Measurements from ENCODE around the gene YWHAG.
A peak's percentile ranks its signal among the peaks of the same experiment; 100 is the strongest.
"Not testable (repeated sequence)": the region's sequence is repeated elsewhere in the genome, so short reads cannot be mapped to it uniquely, and the experiment has no call there.

YWHAG gene

DNA sequence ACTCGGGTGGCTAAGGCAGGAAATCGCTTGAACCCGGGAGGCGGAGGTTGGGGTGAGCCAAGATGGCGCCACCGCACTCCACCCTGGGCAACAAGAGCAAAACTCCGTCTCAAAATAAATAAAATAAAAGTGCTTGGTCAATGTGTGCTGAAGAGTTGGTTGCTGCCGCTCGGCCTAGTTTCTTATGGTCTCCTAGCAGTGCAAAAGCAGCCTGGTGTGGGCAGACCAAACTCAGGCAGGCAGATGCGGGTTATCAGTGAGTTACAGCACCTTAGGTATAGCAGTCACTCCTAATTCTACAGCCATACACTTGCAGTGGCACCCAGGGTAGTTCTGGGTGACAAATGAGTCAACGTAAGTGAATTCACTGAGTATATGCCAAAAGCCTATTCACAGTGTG lies 33.7 kb downstream of the YWHAG start:
- no peak for DNase-seq (ENCODE audit: low read depth in 2 of 2)

GRCh38 chr7:76318488-76319353 lies 40.1 kb downstream of the YWHAG start:
- peak; percentile 45 to 50 for DNase-seq (ENCODE audit: low read depth in 2 of 2)

DNA sequence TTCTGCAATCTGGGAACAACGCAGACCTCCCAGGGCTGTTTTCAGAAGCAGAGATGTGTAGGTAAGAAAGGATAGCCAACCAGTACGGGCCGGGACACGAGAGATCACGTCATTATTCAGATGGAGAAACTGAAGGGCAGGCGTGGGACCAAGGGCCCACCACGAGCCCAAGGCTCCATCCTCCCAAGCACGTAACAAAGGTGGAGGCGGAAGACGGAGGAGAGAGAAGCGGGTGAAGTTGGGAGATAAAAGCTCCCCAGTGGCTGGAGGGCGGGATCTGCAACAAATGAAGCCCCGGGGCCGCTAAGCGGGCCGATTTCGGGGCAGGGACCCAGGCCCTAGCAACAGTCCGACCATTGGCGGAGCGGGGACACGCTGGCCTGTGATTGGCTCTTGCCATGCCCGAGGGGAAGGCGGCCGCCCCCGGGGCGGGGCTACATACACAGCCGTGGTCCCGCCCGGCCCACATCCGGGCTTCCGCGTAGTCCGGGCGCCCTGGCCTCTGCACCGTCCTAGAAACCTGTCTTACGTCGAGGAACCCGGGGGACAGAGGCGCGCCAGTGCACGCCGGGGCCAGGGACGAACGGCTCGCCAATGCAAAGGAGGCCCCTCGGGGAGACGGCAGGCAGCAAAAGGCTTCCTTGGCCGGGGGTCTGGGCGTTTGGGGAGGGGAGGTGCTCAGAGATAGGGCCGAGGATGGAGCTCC lies 40.9 kb downstream of the YWHAG start:
- DNase-seq (ENCODE audit: low read depth in 2 of 2): peak; percentile 88 to 94

GRCh38 chr7:76316984-76317781 lies 41.6 kb downstream of the YWHAG start:
- DNase-seq (ENCODE audit: low read depth in 2 of 2): no peak

DNA sequence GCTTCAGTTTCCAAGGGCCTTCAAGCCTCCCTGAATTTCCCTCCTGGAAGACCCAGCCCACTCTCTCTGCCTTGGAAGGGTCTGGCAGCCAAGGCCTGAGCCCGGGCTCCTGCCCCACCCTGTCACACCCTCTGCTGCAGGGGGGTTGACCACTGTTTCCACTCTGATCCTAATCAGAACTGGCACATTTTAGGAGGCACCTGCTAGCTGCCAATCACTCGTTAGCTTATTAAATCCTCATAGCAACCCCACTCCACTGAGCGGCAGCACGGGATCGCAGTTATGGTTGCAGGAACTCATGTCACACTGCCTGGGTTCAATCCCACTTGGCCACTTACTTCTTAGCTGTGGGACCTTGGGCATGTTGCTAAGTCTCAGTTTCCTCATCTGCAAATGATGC lies 43.4 kb downstream of the YWHAG start:
- no peak for DNase-seq (ENCODE audit: low read depth in 2 of 2)

DNA sequence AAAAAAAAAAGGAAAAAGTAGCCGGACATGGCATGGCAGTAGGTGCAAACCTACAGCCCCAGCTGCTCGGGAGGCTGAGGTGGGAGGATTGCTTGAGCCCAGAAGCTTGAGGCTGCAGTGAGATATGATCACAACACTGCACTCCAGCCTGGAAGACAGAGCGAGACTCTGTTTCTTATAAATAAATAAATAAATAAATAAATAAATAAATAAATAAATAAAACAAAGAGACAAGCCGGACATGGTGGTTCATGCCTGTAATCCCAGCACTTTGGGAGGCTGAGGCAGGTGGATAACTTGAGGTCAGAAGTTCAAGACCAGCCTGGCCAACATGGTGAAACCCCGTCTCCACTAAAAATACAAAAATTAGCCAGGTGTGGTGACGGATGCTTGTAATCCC lies 44.1 kb downstream of the YWHAG start:
- not testable (repeated sequence) for DNase-seq (ENCODE audit: low read depth in 2 of 2)

GRCh38 chr7:76314042-76314721 lies 44.6 kb downstream of the YWHAG start:
- peak; percentile 90 to 91 for DNase-seq (ENCODE audit: low read depth in 2 of 2)

GRCh38 chr7:76311838-76312237 lies 47.0 kb downstream of the YWHAG start:
- not testable (repeated sequence) for DNase-seq (ENCODE audit: low read depth in 2 of 2)

- DNase-seq (ENCODE audit: low read depth in 2 of 2): no peak
Observed at GRCh38 chr7:76310102-76310957, 48.5 kb downstream of the YWHAG start.

GRCh38 chr7:76309341-76310101 lies 49.3 kb downstream of the YWHAG start:
- not testable (repeated sequence) for DNase-seq (ENCODE audit: low read depth in 2 of 2)

DNA sequence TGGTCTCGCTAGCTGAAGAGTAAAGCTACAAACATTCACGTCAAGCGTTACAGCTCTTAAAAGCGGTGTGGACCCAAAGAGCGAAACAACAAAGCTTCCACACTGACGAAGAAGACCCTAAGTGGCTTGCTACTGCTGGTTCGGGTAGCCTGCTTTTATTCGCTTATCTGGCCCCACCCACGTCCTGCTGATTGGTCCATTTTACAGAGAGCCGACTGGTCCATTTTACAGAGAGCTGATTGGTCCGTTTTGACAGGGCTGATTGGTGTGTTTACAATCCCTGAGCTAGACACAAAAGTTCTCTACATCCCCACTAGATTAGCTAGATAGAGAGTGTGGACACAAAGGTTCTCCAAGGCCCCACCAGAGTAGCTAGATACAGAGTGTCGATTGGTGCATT lies 49.9 kb downstream of the YWHAG start:
- not testable (repeated sequence) for DNase-seq (ENCODE audit: low read depth in 2 of 2)

DNA sequence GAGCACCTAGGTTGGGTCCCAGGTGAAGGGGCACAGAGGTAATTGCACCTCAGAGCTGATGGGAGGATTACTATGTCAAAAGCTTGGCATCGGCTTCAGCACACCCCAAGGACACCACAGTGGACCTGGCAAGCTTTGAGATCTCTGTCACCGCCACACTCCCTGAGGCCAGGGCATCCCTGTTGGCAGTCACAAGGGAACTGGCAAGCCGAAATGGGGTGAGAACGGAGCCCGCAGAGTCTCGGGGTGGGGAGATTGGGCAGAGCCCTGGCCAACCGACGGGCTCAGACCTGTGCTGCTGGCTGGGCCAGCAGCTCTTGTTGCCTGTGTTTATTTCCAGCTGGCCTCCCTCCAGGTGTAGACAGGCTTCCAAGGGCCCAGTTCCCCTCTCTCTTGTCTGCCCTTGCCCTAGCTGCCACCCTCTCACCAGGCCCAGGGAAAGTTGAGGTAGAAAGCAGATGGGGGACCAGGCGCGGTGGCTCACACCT lies 53.9 kb downstream of the YWHAG start:
- DNase-seq (ENCODE audit: low read depth in 2 of 2): no peak

GRCh38 chr7:76303202-76304147 lies 55.3 kb downstream of the YWHAG start:
- peak; percentile 61 to 72 for DNase-seq (ENCODE audit: low read depth in 2 of 2)

GRCh38 chr7:76302347-76303201 lies 56.2 kb downstream of the YWHAG start, which contains the start of gene HSPB1:
Gene HSPB1 (plus strand): TSS chr7:76302673. CDS start chr7:76302713, 40 bp downstream.
- DNase-seq (ENCODE audit: low read depth in 2 of 2): peak; percentile 54 to 61

DNA sequence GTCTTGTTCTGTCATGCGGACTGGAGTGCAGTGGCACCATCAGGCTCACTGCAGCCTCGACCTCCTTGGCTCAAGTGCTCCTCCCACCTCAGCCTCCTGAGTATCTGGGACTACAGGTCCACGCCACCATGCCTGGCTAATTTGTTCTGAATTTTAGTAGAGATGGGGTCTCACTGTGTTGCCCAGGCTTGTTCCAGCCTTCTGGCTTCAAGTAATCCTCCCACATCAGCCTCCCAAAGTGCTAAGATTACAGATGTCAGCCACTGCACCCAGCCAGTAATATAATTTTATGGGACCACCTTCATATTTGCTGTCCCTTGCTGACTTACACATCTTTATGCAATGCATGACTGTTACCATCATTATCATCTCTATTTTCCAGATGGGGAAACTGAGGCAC lies 57.8 kb downstream of the YWHAG start:
- no peak for DNase-seq (ENCODE audit: low read depth in 2 of 2)

- DNase-seq (ENCODE audit: low read depth in 2 of 2): no peak
Observed at GRCh38 chr7:76300166-76300731, 58.5 kb downstream of the YWHAG start.

All from stimulated activated CD8-positive, alpha-beta memory T cell treated with anti-CD3 and anti-CD28 coated beads, Interleukin-7, amount 100 ng/mL, for 4 hours (primary cell).